WERI-Rb-1 (cell line): ENCODE data around the gene UBR3.

Experiments used
- DNase-seq: peaks from one replicate; pipeline ENCODE4 v3.0.0-alpha.2; 2020
- H3K27ac ChIP-seq: fragments of 250-450 bp; sonication (Bioruptor Pico); 2 replicates; pipeline ENCODE4 v1.5.1; 2020; ENCODE audit warnings: mild to moderate bottlenecking, moderate library complexity
- H3K27me3 ChIP-seq: fragments of 250-450 bp; sonication (Bioruptor Pico); 2 replicates; pipeline ENCODE4 v1.5.1; 2021; ENCODE audit warnings: mild to moderate bottlenecking, low read depth, moderate library complexity; ENCODE audit not compliant: insufficient read depth, severe bottlenecking
- H3K36me3 ChIP-seq: fragments of 250-450 bp; sonication (Bioruptor Pico); 2 replicates; pipeline ENCODE4 v1.5.1; 2020; ENCODE audit warnings: mild to moderate bottlenecking, moderate library complexity
- H3K4me3 ChIP-seq: 2 replicates; pipeline ENCODE4 v1.5.1; 2011; ENCODE audit warnings: low read depth, mild to moderate bottlenecking, control low read depth, low read length
- H3K9me3 ChIP-seq: fragments of 250-450 bp; sonication (Bioruptor Pico); 2 replicates; pipeline ENCODE4 v1.5.1; 2021; ENCODE audit warnings: mild to moderate bottlenecking, moderate library complexity; ENCODE audit not compliant: severe bottlenecking
- TF ChIP-seq, protein P1 (sequence below): IDR thresholded peaks from 2 replicates; pipeline ENCODE4 v1.5.1; 2011; ENCODE audit warnings: low read depth, mild to moderate bottlenecking, control low read depth, inconsistent platforms, low read length

The UBR3 gene

DNA sequence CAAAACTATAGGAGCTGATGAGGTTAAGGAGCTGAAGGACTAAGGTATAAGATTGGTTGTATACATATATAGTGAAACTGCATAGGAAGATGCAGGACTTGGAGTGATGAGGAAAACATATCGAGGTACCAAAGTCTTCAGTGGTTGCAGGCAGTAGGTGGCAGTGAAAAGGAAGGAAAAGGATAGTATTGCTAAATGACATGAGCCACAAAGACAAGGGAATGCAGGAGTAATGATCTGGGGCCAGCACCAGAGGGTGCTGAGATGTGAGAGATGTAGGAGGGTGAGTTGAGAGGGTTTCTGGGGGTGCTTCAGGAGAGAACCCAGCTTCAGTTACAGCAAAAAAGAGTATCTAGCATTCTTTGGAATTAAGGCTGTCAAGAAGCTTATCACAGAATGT is 178.4 kb downstream of the UBR3 start:
- no peak for DNase-seq
- TF ChIP-seq, protein P1, sequence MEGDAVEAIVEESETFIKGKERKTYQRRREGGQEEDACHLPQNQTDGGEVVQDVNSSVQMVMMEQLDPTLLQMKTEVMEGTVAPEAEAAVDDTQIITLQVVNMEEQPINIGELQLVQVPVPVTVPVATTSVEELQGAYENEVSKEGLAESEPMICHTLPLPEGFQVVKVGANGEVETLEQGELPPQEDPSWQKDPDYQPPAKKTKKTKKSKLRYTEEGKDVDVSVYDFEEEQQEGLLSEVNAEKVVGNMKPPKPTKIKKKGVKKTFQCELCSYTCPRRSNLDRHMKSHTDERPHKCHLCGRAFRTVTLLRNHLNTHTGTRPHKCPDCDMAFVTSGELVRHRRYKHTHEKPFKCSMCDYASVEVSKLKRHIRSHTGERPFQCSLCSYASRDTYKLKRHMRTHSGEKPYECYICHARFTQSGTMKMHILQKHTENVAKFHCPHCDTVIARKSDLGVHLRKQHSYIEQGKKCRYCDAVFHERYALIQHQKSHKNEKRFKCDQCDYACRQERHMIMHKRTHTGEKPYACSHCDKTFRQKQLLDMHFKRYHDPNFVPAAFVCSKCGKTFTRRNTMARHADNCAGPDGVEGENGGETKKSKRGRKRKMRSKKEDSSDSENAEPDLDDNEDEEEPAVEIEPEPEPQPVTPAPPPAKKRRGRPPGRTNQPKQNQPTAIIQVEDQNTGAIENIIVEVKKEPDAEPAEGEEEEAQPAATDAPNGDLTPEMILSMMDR: no peak
- H3K9me3 ChIP-seq: no peaks in the 10 kb centered on the region
- H3K4me3 ChIP-seq: no peak overlapping the region
- no peak overlapping the region for H3K27ac ChIP-seq
- H3K36me3 ChIP-seq: peaks cover 39% of the 10 kb centered on the region
- H3K27me3 ChIP-seq: no peaks in the 10 kb centered on the region

DNA sequence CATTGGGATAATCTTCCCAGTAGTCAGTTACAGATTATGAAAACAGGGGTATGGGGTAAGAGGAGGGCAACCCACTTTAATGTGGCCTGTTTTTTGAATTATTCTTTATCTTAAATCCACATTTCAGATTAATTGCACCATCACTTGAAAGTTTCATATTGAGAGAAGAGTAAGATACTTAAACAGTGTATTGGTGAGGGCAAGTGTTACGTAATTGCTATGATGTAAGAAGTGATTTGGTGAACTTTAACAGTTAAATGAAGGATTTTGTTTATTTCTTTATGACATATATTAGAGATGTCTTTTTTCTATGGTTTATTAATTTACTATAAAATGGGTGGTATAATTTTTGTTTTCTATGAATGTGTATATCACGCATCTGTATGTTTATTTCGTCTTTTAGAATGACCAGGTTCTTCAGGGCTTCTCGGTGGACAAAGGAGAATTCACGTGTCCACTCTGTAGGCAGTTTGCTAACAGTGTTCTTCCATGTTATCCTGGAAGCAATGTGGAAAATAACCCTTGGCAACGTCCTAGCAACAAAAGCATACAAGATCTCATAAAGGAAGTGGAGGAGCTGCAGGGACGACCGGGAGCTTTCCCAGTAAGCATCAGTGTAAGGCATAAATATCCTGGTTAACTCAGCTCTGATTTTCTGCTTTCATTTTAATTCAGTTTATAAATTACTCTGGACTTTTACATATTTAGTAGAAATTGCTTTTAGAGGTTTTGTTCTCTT is 179.5 kb downstream of the UBR3 start:
- Histone ChIP-seq H3K9me3 (no peaks in the 10 kb centered on the region), H3K27me3 (no peaks in the 10 kb centered on the region), H3K27ac (no peak overlapping the region), H3K4me3 (no peak overlapping the region), H3K36me3 (peaks cover 33% of the 10 kb centered on the region)
- TF ChIP-seq, protein P1: no peak
- DNase-seq: no peak

DNA sequence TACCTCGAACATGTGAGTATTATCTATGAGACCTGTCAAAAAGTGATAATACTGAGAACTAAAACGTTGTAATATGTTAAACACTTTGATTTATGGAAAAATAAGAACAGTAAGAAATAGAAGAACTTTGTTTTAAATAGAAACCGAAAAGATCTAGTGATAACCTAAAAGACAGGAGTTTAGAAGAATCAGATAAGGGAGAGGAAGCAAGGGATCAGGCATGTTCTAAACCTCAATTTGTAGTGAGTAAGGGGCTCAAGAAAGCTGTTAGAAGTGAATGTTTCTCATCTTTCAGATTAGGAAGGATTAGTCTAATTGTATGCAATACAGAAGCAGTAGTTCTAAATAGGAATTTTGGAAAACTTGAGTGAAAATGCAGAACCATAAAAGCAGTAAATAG is 182.0 kb downstream of the UBR3 start:
- Histone ChIP-seq H3K27me3 (no peaks in the 10 kb centered on the region), H3K9me3 (no peaks in the 10 kb centered on the region), H3K36me3 (peaks cover 11% of the 10 kb centered on the region), H3K27ac (no peak overlapping the region), H3K4me3 (no peak overlapping the region)
- DNase-seq: no peak
- TF ChIP-seq, protein P1: no peak

DNA sequence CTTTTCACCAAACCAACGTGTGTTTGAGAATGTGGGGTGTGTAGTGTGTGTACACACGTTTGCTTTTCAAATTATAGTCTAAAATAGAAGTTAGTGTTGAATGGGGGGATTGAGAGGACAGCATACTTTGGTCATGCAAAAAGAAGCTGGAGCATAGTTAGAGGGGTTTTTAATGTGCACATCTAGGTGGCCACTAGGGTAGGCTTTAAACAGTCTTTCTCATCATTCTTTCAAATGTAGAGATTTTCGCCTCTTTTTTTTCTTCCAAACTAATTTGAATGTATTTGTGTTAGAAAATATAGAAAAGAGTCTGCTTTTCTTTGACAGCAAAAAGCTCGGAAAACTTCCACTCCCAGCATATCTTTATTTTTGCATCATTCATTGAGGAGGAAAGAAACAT is 185.5 kb downstream of the UBR3 start:
- no peaks in the 10 kb centered on the region for H3K27me3 ChIP-seq
- DNase-seq: no peak
- no peak overlapping the region for H3K4me3 ChIP-seq
- H3K36me3 ChIP-seq: peaks cover under 1% of the 10 kb centered on the region; the same call in 1 of the 2 replicates
- H3K27ac ChIP-seq: no peak overlapping the region
- H3K9me3 ChIP-seq: no peaks in the 10 kb centered on the region
- TF ChIP-seq, protein P1: 0 out of 2 replicates have a peak, but pooled peaks have one; percentile 10

DNA sequence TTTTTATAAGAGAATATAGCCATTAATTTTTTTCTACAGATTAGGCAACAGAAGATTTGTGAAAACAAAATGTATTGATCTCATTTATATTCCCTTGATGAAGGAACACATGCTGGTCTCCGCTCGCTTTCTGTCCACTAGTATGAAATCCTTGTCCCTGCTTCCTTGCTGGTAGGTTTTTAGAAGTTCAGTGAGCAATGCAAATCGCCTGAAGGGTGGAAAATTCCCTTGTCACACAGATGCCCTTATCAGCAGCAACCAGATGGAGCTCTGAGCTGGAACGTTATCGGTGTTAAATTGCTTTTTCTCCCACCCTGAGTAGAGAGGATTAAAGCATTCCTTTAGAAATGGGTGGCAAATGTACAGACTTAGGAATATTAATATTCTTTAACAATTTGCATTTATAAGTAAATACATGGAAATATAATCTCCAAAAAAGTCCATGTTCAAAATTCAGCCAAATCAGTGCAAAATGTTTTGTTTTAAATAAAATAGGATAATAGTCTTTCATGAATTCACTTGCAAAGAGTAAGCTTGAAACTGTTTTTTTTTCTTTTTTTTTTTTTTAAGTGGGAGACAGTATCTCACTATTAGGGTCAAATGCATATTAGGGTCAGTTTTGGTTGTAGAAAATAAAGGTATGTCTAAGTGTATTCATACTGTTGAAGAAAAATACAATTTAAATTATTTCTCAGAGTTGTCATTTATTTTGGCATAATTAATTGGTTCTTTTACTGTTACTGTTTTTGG is 186.7 kb downstream of the UBR3 start:
- TF ChIP-seq, protein P1: no peak
- Histone ChIP-seq H3K9me3 (no peaks in the 10 kb centered on the region), H3K27me3 (no peaks in the 10 kb centered on the region), H3K27ac (no peak overlapping the region), H3K4me3 (no peak overlapping the region), H3K36me3 (no peaks in the 10 kb centered on the region)
- peak; percentile 12 for DNase-seq
